Uterus (tissue), 4 donors: ENCODE results near the gene KLHL8. TPM values are rescaled to one million over a fixed set of nuclear protein-coding genes. Genes with fewer than 3 reads are reported as not detected.

Source experiments
- DNase-seq, 2 donors: peaks; one replicate each; pipeline ENCODE4 v3.0.0-alpha.2; 2019 to 2020
- H3K27ac ChIP-seq, 2 donors: fragments of 200-600 bp; sonication (generic); 1 replicate in 1 of 2; 2 replicates in 1 of 2; pipeline ENCODE4 v1.5.1; 2016 to 2018
- H3K27me3 ChIP-seq, 2 donors: fragments of 200-600 bp; sonication (generic); one replicate each; pipeline ENCODE4 v1.5.1; 2018 to 2019; ENCODE audit warnings: control low read depth in 1 of 2
- H3K36me3 ChIP-seq, 2 donors: fragments of 200-600 bp; sonication (generic); one replicate each; pipeline ENCODE4 v1.5.1; 2019; ENCODE audit warnings: control low read depth in 1 of 2
- H3K4me1 ChIP-seq, 2 donors: fragments of 200-600 bp; sonication (generic); one replicate each; pipeline ENCODE4 v1.5.1; 2018 to 2019; ENCODE audit warnings: control low read depth in 1 of 2
- H3K4me3 ChIP-seq, 2 donors: fragments of 200-600 bp; sonication (generic); 1 replicate in 1 of 2; 2 replicates in 1 of 2; pipeline ENCODE4 v1.5.1; 2018 to 2019; ENCODE audit warnings: mild to moderate bottlenecking in 1 of 2
- H3K9me3 ChIP-seq, 2 donors: fragments of 200-600 bp; sonication (generic); one replicate each; pipeline ENCODE4 v1.5.1; 2019; ENCODE audit warnings: control low read depth in 1 of 2
- CTCF ChIP-seq, 4 experiments: fragments of 200-600 bp in 2 of 4; fragments of 450-650 bp in 2 of 4; sonication (generic) in 2 of 4; IDR thresholded peaks; one replicate each; pipeline ENCODE4 v1.5.1; 2016 to 2019; ENCODE audit warnings: antibody characterized with exemption in 4 of 4, mild to moderate bottlenecking in 2 of 4, moderate library complexity in 1 of 4
- POLR2A ChIP-seq, 2 donors: fragments of 450-650 bp; IDR thresholded peaks; one replicate each; pipeline ENCODE4 v1.6.1; 2016; ENCODE audit warnings: antibody characterized with exemption in 2 of 2, mild to moderate bottlenecking in 1 of 2, moderate library complexity in 1 of 2
- intact Hi-C: fragments of 100-400 bp; cut with DNase I; formaldehyde crosslinking; loops from one replicate; pipeline ENCODE4 v1.15.1; 2023; ENCODE audit warnings: low total_unique reads
- total RNA-seq, 4 donors: library from RNA; depleted of rRNA in 3 of 4; stranded (reverse); fragments of >200 nt in 3 of 4; gene quantifications; one replicate each; pipeline versions ENCODE4 v1.1.0 to v1.2.4, GENCODE V29; 2014 to 2023
- donor health status: DM: yes; HTN: yes; CAD: no.

The KLHL8 gene
- total RNA-seq, 4 donors from 2014 or later = 10.0 to 31.8 (median 24.5) TPM

- no peaks in the 10 kb centered on the region for H3K36me3 ChIP-seq
- H3K27me3 ChIP-seq = no peaks in the 10 kb centered on the region
- no peak overlapping the region for H3K4me3 ChIP-seq
- intact Hi-C loops = loop anchor here (5.0 to 10.0 kb wide), 2 partner anchors 76 to 309 kb away; no protein-coding TSS in a partner anchor
- no peak for DNase-seq
- H3K4me1 ChIP-seq = no peaks in the 10 kb centered on the region
- TF ChIP-seq CTCF (IDR thresholded peaks at IDR 0.05) (no peak), POLR2A (IDR thresholded peaks at IDR 0.05) (no peak)
- H3K27ac ChIP-seq = no peak overlapping the region
- H3K9me3 ChIP-seq = no peaks in the 10 kb centered on the region
Observed at GRCh38 chr4:87230806-87231205, 10.4 kb upstream of the KLHL8 start.

GRCh38 chr4:87229979-87230378, 9.6 kb upstream of the KLHL8 start:
- Histone ChIP-seq H3K9me3 (no peaks in the 10 kb centered on the region), H3K27ac (no peak overlapping the region), H3K4me3 (no peak overlapping the region), H3K4me1 (no peaks in the 10 kb centered on the region), H3K27me3 (no peaks in the 10 kb centered on the region), H3K36me3 (no peaks in the 10 kb centered on the region)
- intact Hi-C loops = loop anchor here (5.0 to 10.0 kb wide), 2 partner anchors 75 to 308 kb away; no protein-coding TSS in a partner anchor
- no peak for TF ChIP-seq POLR2A (IDR thresholded peaks at IDR 0.05)
- no peak for TF ChIP-seq CTCF (IDR thresholded peaks at IDR 0.05)
- DNase-seq = no peak

GRCh38 chr4:87228262-87228860, 7.9 kb upstream of the KLHL8 start:
- intact Hi-C loops = no loop called here

GRCh38 chr4:87227751-87228151, 7.3 kb upstream of the KLHL8 start:
- Histone ChIP-seq H3K4me3 (no peak overlapping the region), H3K4me1 (no peaks in the 10 kb centered on the region), H3K36me3 (no peaks in the 10 kb centered on the region), H3K9me3 (no peaks in the 10 kb centered on the region), H3K27ac (no peak overlapping the region), H3K27me3 (no peaks in the 10 kb centered on the region)
- no peak for DNase-seq
- intact Hi-C loops = no loop called here
- TF ChIP-seq CTCF (IDR thresholded peaks at IDR 0.05) (no peak), POLR2A (IDR thresholded peaks at IDR 0.05) (no peak)

More at GRCh38 chr4:87228262-87228860, 7.9 kb upstream of the KLHL8 start:
- TF ChIP-seq CTCF (IDR thresholded peaks at IDR 0.05) = no peak
- TF ChIP-seq POLR2A (IDR thresholded peaks at IDR 0.05) = no peak
- Histone ChIP-seq H3K27ac (no peak overlapping the region), H3K36me3 (no peaks in the 10 kb centered on the region), H3K4me1 (no peaks in the 10 kb centered on the region), H3K4me3 (no peak overlapping the region), H3K27me3 (no peaks in the 10 kb centered on the region), H3K9me3 (no peaks in the 10 kb centered on the region)
- DNase-seq = no peak

GRCh38 chr4:87225936-87226335, 5.5 kb upstream of the KLHL8 start:
- H3K27ac ChIP-seq = no peak overlapping the region
- H3K4me1 ChIP-seq = no peaks in the 10 kb centered on the region
- H3K36me3 ChIP-seq = no peaks in the 10 kb centered on the region
- TF ChIP-seq CTCF (IDR thresholded peaks at IDR 0.05) (no peak), POLR2A (IDR thresholded peaks at IDR 0.05) (no peak)
- no peaks in the 10 kb centered on the region for H3K9me3 ChIP-seq
- H3K4me3 ChIP-seq = no peak overlapping the region
- intact Hi-C loops = no loop called here
- no peaks in the 10 kb centered on the region for H3K27me3 ChIP-seq
- no peak for DNase-seq
